Measurements from ENCODE around the gene MYLK. TPM values are rescaled to one million over a fixed set of nuclear protein-coding genes. Genes with fewer than 3 reads are reported as not detected.

MYLK gene
- total and polyA plus RNA-seq, 2 of the 4 experiments (the other 2 are of a cell fraction), result 299 to 484 TPM

DNA sequence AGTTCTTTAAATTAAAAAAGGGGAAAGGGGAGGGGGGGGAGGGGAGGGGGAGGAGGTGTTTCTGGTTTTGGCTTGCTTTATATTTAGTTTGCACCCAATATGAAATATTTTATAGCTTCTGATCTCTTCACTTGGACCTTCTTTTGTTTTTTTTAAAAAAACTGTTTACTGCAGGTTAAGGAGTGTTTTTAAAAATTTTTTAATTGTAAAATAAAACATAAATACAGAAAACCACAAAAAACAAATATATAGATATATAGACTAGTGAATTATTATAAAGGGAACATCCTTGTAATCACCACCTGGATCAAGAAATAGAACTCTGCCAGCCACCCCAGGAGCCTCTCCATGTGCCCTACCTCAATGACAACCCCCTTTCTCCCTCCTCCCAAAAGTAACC lies 861 bp upstream of the MYLK start:
- Histone ChIP-seq H3K4ac (ENCODE audit: low read depth, low read length) (no peak overlapping the region), H3K18ac (ENCODE audit: low read depth, low read length) (no peak overlapping the region), H3K4me3 (ENCODE audit: insufficient read depth, low read depth, low read length) (0 out of 2 replicates have a peak overlapping the region, but pooled peaks have one; percentile 57), H2AFZ (replicated peaks; ENCODE audit: low read length, poor library complexity) (no peak overlapping the region), H3K9me3 (ENCODE audit: control insufficient read depth, insufficient read depth, low read length) (no peaks in the 10 kb centered on the region), H4K91ac (ENCODE audit: insufficient read depth, low read depth, low read length) (no peak overlapping the region), H3K36me3 (ENCODE audit: control insufficient read depth, insufficient read depth, low read length) (peaks cover 14% of the 10 kb centered on the region), H2BK20ac (ENCODE audit: low read depth, low read length) (no peak overlapping the region), H3K79me1 (ENCODE audit: low read depth in 1 of 2, low read length in 2 of 2) (peaks cover 33 to 42% of the 10 kb centered on the region in 2 experiments), H3K4me1 (ENCODE audit: control insufficient read depth, insufficient read depth, low read length) (peaks cover 15% of the 10 kb centered on the region), H3K9me1 (ENCODE audit: insufficient read depth, low read length) (peaks cover 23% of the 10 kb centered on the region), H3K14ac (replicated peaks; ENCODE audit: low read depth, low read length) (no peak overlapping the region), H2BK15ac (ENCODE audit: low read depth, low read length) (no peak overlapping the region), H2BK120ac (ENCODE audit: low read depth, low read length) (no peak overlapping the region), H3K56ac (ENCODE audit: extremely low read depth, insufficient read depth, low read length) (no peak overlapping the region), H3K23ac (ENCODE audit: low read depth, low read length) (no peak overlapping the region), H3K9ac (ENCODE audit: low read depth, low read length) (no peak overlapping the region), H2BK5ac (ENCODE audit: low read depth, low read length, poor library complexity, severe bottlenecking) (no peak overlapping the region), H4K5ac (ENCODE audit: low read depth, low read length) (no peak overlapping the region), H2AK9ac (replicated peaks; ENCODE audit: low read depth, low read length, poor library complexity) (no peak overlapping the region), H4K20me1 (ENCODE audit: insufficient read depth, low read length) (peaks cover 15% of the 10 kb centered on the region), H3K27ac (ENCODE audit: insufficient read depth, low read length) (no peak overlapping the region), H3K27me3 (ENCODE audit: control insufficient read depth, insufficient read depth, low read length) (no peaks in the 10 kb centered on the region), H4K8ac (ENCODE audit: low read depth in 2 of 2, low read length in 2 of 2) (no peak overlapping the region), H2AK5ac (ENCODE audit: low read depth, low read length) (no peak overlapping the region), H3K4me2 (ENCODE audit: low read depth, low read length) (peak overlapping the region; percentile 76; the same call in 1 of the 2 replicates)
- dilution Hi-C loops (cut with HindIII; ENCODE audit: low sequenced_read_pairs, unreplicated experiment) (no loop called here), intact Hi-C loops (cut with micrococcal nuclease) (loop anchor here (5.0 kb wide), 3 partner anchors 103 to 158 kb away; no protein-coding TSS in a partner anchor), in situ Hi-C loops (cut with MboI; ENCODE audit: low sequenced_read_pairs) (no loop called here)
- TF ChIP-seq ELK1 (IDR thresholded peaks at IDR 0.05; ENCODE audit: borderline replicate concordance, low read depth, low read length), result no peak
- ATAC-seq (ENCODE audit: low read depth), result no peak
- CTCF ChIA-PET, result no interaction called here
- DNase-seq, result no peak
- POLR2A ChIA-PET (ENCODE audit: unreplicated experiment), result no interaction called here
- no TSS peak for BruUV-seq (replicated peaks)

All from IMR-90 (cell line).